GM23248 (cell line): ENCODE measurements around the gene EIF2B1.

ENCODE experiments used
- EZH2 ChIP-seq: fragments of 200-600 bp; sonication (generic); IDR thresholded peaks from 2 replicates; pipeline ENCODE4 v1.6.1; 2018; ENCODE audit warnings: antibody characterized with exemption, mild to moderate bottlenecking; ENCODE audit not compliant: insufficient read depth, poor library complexity, severe bottlenecking
- EZH2phosphoT487 ChIP-seq: fragments of 200-600 bp; sonication (generic); IDR thresholded peaks from 2 replicates; pipeline ENCODE4 v1.6.1; 2018; ENCODE audit warnings: antibody characterized with exemption, moderate library complexity, mild to moderate bottlenecking, low read depth; ENCODE audit not compliant: insufficient read depth

DNA sequence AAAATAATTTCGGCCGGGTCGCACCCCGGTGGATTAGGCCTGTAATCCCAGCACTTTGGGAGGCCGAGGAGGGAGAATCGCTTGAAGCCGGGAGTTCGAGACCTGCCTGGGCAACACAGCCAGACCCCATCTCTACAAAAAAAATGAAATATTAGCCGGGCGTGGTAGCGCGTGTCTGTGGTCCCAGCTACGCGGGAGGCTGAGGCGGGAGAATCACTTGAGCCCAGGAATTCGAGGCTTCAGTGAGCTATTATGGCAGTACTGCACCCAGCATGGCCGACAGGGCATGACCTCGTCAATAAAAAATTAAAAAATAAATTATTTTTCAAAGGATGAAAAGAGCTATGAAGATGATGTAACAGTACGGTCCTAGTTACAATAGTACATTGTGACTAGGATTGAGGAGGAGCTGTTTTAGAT lies 666 bp upstream of the EIF2B1 start:
- TF ChIP-seq EZH2 (no peak), EZH2phosphoT487 (no peak)
